Mammary epithelial cell (primary cell): ENCODE measurements around the gene BRMS1.

ENCODE experiments used
- EZH2 ChIP-seq: IDR thresholded peaks from 2 replicates; pipeline ENCODE4 v1.6.1; 2012; ENCODE audit warnings: low read length, inconsistent platforms, borderline replicate concordance
- TF ChIP-seq, protein P1 (sequence below), 2 donors: IDR thresholded peaks in 1 of 2; conservative IDR thresholded peaks in 1 of 2; 2 replicates each; pipeline ENCODE4 v1.5.1; 2011 to 2012; ENCODE audit warnings: inconsistent platforms in 2 of 2, low read length in 2 of 2, mild to moderate bottlenecking in 2 of 2, control low read depth in 1 of 2, low read depth in 1 of 2; ENCODE audit not compliant: insufficient read depth in 1 of 2; ENCODE audit errors: extremely low read depth in 1 of 2

GRCh38 chr11:66386171-66387069 is 41.5 kb upstream of the BRMS1 start:
- TF ChIP-seq, protein P1, sequence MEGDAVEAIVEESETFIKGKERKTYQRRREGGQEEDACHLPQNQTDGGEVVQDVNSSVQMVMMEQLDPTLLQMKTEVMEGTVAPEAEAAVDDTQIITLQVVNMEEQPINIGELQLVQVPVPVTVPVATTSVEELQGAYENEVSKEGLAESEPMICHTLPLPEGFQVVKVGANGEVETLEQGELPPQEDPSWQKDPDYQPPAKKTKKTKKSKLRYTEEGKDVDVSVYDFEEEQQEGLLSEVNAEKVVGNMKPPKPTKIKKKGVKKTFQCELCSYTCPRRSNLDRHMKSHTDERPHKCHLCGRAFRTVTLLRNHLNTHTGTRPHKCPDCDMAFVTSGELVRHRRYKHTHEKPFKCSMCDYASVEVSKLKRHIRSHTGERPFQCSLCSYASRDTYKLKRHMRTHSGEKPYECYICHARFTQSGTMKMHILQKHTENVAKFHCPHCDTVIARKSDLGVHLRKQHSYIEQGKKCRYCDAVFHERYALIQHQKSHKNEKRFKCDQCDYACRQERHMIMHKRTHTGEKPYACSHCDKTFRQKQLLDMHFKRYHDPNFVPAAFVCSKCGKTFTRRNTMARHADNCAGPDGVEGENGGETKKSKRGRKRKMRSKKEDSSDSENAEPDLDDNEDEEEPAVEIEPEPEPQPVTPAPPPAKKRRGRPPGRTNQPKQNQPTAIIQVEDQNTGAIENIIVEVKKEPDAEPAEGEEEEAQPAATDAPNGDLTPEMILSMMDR (conservative IDR thresholded peaks at IDR 0.05 in 1 of 2, IDR thresholded peaks at IDR 0.05 in 1 of 2; ENCODE audit: extremely low read depth in 1 of 2, insufficient read depth in 1 of 2, low read depth in 1 of 2, low read length in 2 of 2): peak; percentile 91 to 95
- no peak for TF ChIP-seq EZH2
